Bone marrow (tissue), 2 donors: ENCODE measurements around the gene HTRA3.

ENCODE experiments used
- DNase-seq, 2 donors: peaks; one replicate each; lab custom pipeline; 2025; lab: John Stamatoyannopoulos, UW

HTRA3 gene

DNA sequence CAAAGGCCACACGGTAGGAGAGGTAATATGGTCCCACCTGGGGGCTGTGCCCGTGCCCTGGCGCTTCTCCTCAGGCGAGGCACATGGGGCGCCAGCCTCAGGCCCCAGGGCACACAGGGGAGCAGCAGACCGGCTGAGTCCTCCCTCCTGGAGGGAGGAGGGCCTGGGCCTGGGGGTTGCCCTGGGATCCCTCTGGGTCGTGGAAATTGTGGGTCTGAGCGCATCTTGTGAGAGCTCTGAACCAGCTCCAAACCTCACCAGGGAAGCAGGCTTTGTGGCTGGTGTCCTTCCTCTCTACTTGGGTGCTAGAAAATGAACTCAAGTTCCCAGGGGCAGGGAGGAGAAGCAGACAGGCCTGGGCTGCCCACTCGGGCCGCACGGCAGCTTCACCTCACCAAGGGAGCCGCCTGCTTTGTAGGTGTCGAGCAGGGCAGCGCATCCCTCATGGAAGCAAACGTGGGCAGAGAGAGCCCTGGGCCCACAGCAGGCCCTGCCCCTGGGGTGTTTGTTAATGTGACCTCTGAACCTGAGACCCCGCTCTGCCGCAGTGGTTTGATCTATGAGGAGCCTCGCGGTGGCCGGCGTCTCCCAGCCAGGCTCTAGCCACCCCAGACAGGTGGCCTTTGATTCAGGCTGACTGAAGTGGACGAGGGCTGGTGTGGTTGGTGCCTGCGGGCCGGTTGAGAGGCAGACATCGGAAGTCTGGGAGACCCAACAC lies 10.8 kb downstream of the HTRA3 start:
- DNase-seq = no peak

- no peak for DNase-seq
These were observed 11.4 kb downstream of the HTRA3 start for GRCh38 chr4:8280876-8281440.

GRCh38 chr4:8281519-8282133 lies 12.1 kb downstream of the HTRA3 start:
- DNase-seq = no peak

DNA sequence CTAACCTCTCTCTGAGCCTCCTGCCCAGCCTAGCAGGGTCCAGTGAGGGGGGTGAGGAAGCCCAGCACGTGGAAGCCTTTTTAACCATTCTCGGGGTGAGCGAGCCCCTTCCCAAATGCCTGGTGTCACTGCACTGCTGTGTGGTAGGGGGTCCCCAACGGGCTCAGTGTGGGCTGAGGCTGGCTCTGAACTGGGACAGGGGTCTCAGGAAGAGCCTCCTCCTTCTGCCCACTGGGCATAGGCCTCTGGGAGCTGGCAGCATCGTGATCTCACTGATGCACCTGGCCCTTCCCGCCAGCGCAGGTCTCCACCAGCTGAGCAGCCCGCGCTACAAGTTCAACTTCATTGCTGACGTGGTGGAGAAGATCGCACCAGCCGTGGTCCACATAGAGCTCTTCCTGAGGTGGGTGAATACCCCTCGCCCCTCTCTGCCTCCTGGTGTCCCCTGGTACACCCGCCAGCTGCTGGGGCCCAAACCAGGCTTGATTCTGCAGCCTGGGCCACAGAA lies 12.6 kb downstream of the HTRA3 start:
- DNase-seq = no peak

GRCh38 chr4:8282742-8283141 lies 13.2 kb downstream of the HTRA3 start:
- no peak for DNase-seq

GRCh38 chr4:8283161-8283560 lies 13.6 kb downstream of the HTRA3 start:
- DNase-seq = no peak

DNA sequence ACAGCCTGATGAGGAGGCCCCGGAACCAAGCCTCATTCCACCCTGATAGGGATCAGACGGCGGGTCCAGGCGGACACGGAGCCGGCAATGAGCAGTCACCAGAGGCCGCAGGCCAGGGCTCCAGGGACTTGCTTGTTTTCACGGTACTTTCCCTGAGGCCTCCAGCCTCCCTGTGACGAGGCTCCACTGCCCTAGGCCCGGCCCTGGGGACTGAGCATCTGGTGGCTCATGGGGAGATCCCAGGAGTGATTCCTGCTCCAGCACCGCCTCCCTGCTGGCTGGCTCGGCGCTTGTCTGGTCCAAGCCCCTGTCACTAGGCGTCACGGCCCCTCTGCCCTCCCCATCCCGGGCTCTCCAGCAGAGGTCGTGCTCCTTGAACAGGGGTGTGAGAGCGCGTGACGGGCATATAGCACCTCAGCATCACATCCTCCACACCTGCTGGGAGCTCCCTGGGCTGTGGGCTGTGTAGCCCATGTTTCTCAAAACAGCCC lies 14.1 kb downstream of the HTRA3 start:
- no peak for DNase-seq

DNA sequence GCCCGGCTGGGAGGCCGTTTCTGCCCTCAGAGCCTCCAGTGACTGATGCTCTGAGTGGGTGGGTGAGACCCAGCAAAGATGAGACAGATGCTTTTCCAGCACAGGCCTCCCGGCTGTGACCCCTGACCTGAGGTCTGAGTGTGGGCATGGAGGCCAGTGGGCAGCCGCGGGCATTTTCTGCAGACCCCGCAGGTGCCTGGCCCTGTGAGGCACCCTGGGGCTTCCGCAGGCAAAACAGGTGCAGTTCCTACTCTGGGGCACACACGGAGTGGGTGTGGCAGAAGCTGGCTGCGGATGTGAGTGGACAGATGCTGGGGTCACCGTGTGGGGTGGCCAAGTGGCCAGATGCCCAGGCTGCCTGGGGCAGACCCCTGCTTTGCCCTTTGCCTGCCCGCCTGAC lies 14.8 kb downstream of the HTRA3 start:
- DNase-seq = no peak

GRCh38 chr4:8285143-8285975 lies 15.8 kb downstream of the HTRA3 start:
- DNase-seq = no peak

GRCh38 chr4:8285976-8286718 lies 16.6 kb downstream of the HTRA3 start:
- DNase-seq = no peak

GRCh38 chr4:8286719-8287342 lies 17.3 kb downstream of the HTRA3 start:
- no peak for DNase-seq

DNA sequence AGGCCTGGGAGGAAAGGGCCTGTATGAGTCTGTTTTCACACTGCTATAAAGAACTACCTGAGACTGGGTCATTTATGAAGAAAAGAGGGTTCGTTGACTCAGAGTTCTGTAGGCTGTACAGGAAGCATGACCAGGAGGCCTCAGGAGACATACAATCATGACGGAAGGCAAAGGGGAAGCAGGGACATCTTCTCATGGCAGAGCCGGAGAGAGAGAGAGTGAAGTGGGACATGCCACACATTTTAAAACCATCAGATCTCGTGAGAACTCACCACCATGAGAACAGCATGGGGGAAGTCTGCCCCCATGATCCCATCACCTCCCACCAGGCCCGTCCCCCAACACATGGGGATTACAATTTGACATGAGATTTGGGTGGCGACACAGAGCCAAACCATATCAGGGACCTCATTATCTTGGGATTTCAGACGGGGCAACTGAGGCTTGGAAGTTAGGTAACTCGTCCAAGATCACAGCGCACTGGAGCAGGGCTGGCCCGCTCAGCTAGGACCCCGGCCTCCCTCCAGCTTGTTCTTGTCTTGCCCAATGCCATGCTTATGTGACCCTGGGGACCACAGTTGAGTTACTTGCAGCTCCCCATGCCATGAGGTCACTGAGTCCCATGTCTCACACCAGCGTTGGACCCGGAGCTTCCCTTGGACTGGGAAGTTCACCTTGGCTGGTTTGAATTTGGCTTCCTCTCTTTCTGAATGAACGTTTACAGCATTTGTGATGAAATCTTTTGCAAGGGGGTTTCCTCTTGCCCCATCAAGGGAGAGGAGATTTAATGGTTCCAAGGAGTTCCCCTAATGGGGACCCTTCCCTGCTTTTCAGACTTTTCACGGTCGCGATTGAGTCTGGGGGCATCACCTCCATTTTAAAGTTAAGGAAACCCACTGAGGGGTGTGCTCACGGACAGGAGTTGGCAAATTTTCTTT lies 18.1 kb downstream of the HTRA3 start:
- no peak for DNase-seq

DNA sequence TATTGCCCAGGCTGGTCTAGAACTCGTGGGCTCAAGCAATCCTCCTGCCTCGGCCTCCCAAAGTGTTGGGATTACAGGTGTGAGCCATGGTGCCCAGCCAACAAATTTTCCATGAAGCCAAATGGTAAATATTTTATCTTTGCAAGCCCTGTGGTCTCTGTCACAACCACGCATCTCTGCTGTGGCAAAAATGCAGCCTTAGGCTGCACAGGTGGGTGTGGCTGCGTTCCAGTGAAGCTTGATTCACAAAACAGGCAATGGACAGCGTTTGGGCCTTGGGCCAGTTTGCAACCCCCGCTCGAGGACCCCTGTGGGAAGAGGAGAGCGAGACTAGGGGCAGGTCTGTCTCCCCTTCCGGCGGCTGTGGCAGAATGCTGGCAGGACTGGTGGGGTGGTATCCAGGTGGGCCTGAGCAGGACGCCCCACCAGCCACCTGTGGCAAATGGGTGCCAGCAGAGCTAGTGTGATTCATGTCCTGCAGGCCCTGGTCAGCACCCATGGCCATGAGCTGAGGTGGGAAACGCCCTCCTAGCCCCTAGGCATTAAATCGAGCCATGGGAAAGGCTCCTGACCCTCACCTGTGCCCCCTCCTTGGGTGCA lies 19.7 kb downstream of the HTRA3 start:
- no peak for DNase-seq

DNA sequence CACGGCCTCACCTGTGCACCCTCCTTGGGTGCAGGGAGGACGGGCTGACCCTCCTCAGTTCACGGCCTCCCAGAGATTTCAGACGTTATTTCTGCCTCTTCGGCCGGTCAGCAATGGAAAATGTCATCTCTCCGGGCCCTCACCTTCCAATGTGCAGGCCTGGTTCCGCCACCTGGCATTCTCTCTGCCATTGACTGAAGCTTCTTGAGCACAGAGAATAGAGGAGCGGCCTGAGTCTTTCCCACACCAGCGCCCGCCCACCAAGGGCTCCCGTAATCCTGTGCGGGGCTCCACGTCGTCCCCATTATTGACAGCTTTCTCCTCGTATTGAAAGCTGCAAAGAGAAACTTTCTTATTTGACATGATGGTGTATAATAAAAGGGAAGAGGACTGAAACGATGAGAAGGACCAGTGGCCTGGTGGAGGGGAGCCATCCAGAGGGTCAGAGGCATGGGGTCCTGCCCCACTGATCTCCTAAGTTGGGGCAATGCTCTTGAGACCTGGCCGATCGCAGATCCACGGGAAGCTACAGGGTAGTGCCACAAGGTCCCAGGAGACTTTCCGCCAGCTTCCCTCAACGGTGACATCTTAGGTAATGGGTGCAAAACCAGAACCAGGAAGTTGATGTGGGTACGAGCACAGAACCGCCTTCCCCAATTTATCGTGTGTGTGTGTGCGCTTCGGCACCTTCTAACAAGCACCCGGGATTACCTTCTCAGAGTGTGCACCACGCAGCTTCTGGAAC lies 20.6 kb downstream of the HTRA3 start:
- DNase-seq = no peak

DNA sequence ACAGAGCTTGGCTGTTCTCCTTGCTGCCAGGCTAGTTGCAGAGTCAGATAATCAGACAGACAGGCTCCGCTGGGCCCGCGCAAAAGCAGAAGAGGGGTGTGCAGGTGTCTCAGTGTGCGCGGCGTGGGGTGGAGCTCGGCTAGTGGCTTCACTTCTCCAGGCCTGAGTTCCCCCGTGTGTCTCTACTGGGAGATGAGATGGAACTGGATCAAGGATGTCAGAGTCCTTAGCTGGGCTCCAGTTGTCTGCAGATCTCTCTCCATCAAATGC lies 21.1 kb downstream of the HTRA3 start:
- no peak for DNase-seq

DNA sequence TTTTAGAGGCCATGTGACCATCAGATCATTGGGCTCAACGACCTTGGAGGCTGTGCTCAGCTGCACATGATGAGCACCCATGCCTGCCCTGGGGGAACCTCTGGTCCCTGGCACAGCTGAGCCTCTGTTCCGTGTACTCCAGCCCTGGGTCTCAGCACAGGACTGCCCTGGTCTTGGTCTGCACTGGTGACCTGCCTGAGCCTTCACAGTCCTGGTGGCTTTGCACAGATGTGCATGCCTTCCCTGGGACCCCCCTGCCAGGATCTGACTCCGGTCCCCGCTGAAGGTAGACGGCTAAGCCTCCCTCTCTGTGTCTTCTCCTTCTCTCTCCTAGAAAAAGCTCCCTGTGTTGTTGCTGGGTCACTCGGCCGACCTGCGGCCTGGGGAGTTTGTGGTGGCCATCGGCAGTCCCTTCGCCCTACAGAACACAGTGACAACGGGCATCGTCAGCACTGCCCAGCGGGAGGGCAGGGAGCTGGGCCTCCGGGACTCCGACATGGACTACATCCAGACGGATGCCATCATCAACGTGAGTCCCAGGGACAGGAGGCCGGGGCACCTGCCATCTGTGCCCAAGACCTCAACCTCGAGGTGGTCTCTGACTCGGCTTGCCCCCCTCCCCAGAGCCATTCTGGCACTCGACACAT lies 21.6 kb downstream of the HTRA3 start:
- no peak for DNase-seq

- no peak for DNase-seq
These were observed 22.3 kb downstream of the HTRA3 start for GRCh38 chr4:8291701-8292477.
